Activated T-helper 2 cell treated with anti-CD3 and anti-CD28 coated beads, Interferon-gamma antibody, Interleukin-2, Interleukin-4, amounts not matched to agents 10 μg/mL and 5 μg/mL and 100 μg/mL, durations not matched to agents 14 hours and 24 hours and 36 hours (primary cell): Measurements from ENCODE around the gene SEC24D. TPM values are rescaled to one million over a fixed set of nuclear protein-coding genes. Genes with fewer than 3 reads are reported as not detected.

ENCODE experiments used
- DNase-seq: peaks from one replicate; pipeline ENCODE4 v3.0.0; 2021; ENCODE audit warnings: low spot score
- H3K27ac Mint-ChIP-seq: one replicate; pipeline ENCODE4 v1.8.0; 2021; ENCODE audit warnings: mixed read lengths
- H3K27me3 Mint-ChIP-seq: one replicate; pipeline ENCODE4 v1.8.0; 2021; ENCODE audit warnings: low read depth, mixed read lengths
- H3K36me3 Mint-ChIP-seq: one replicate; pipeline ENCODE4 v1.8.0; 2021; ENCODE audit warnings: low read depth, mixed read lengths
- H3K4me1 Mint-ChIP-seq: one replicate; pipeline ENCODE4 v1.8.0; 2021; ENCODE audit warnings: low read depth, mixed read lengths
- H3K4me3 Mint-ChIP-seq: one replicate; pipeline ENCODE4 v1.8.0; 2021; ENCODE audit warnings: low read depth, mild to moderate bottlenecking, moderate library complexity, mixed read lengths
- H3K9me3 Mint-ChIP-seq: one replicate; pipeline ENCODE4 v1.8.0; 2021; ENCODE audit warnings: mixed read lengths
- intact Hi-C: fragments of 100-400 bp; cut with micrococcal nuclease; formaldehyde crosslinking; loops from one replicate; pipeline ENCODE4 v1.15.1; 2023
- total RNA-seq: library from RNA; stranded (reverse); gene quantifications from 2 replicates; pipeline ENCODE4 v1.2.3, GENCODE V29; 2022

Gene SEC24D
- total RNA-seq, 1 donor from 2014 or later = 60.0 TPM

- no peaks in the 10 kb centered on the region for H3K9me3 Mint-ChIP-seq
- peaks cover 5% of the 10 kb centered on the region for H3K36me3 Mint-ChIP-seq
- intact Hi-C loops = loop anchor here (10.0 kb wide), 1 partner anchor 200 kb away; no protein-coding TSS in a partner anchor
- H3K4me1 Mint-ChIP-seq = no peaks in the 10 kb centered on the region
- H3K4me3 Mint-ChIP-seq = no peak overlapping the region
- H3K27ac Mint-ChIP-seq = no peak overlapping the region
- no peaks in the 10 kb centered on the region for H3K27me3 Mint-ChIP-seq
- DNase-seq = no peak
Measured at GRCh38 chr4:118774989-118775388, 60.9 kb downstream of the SEC24D start.

- no peak overlapping the region for H3K27ac Mint-ChIP-seq
- H3K9me3 Mint-ChIP-seq = no peaks in the 10 kb centered on the region
- intact Hi-C loops = loop anchor here (10.0 kb wide), 1 partner anchor 200 kb away; no protein-coding TSS in a partner anchor
- H3K36me3 Mint-ChIP-seq = peaks cover 3% of the 10 kb centered on the region
- DNase-seq = no peak
- H3K4me1 Mint-ChIP-seq = no peaks in the 10 kb centered on the region
- no peak overlapping the region for H3K4me3 Mint-ChIP-seq
- H3K27me3 Mint-ChIP-seq = no peaks in the 10 kb centered on the region
Measured at GRCh38 chr4:118774321-118774720, 61.6 kb downstream of the SEC24D start.

- no peaks in the 10 kb centered on the region for H3K27me3 Mint-ChIP-seq
- no peaks in the 10 kb centered on the region for H3K9me3 Mint-ChIP-seq
- no peaks in the 10 kb centered on the region for H3K4me1 Mint-ChIP-seq
- peaks cover 3% of the 10 kb centered on the region for H3K36me3 Mint-ChIP-seq
- no peak overlapping the region for H3K27ac Mint-ChIP-seq
- intact Hi-C loops = loop anchor here (10.0 kb wide), 1 partner anchor 201 kb away; no protein-coding TSS in a partner anchor
- no peak for DNase-seq
- H3K4me3 Mint-ChIP-seq = no peak overlapping the region
Measured at GRCh38 chr4:118773429-118773792, 62.5 kb downstream of the SEC24D start.

DNA sequence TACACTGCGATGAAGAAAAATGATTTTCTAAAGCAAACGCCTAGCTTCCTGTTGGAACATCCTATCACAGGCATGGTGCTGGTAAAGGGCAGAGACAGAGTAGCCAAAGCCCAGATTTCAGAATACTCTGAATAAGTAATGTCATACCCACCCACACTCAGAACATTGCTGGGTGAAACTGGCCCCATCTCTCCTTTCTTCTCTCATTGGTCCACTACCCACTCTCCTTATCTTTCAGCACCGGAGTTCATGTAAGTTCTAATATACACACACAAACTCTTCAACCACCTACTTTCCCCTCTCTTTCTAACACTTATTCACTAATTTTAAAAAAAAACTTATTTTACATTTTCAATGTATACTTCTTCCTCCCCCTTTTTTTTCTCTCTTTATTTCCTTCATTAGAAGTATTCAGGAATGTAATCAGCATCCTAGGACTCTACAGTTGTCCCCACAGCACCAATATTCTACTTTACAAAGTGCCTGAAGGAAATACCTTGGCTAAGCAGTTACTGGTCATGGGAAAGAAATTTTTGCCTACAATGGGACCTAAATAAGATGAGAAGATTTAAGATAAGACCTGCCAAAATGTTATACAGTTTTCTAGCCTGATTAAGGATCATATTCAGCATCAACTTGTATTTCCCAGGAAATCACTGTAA lies 63.0 kb downstream of the SEC24D start:
- no peaks in the 10 kb centered on the region for H3K9me3 Mint-ChIP-seq
- no peaks in the 10 kb centered on the region for H3K27me3 Mint-ChIP-seq
- H3K36me3 Mint-ChIP-seq = peaks cover 6% of the 10 kb centered on the region
- no peak overlapping the region for H3K4me3 Mint-ChIP-seq
- no peak for DNase-seq
- no peaks in the 10 kb centered on the region for H3K4me1 Mint-ChIP-seq
- no peak overlapping the region for H3K27ac Mint-ChIP-seq
- intact Hi-C loops = loop anchor here (1.0 to 10.0 kb wide), 3 partner anchors 92 to 202 kb away; no protein-coding TSS in a partner anchor

DNA sequence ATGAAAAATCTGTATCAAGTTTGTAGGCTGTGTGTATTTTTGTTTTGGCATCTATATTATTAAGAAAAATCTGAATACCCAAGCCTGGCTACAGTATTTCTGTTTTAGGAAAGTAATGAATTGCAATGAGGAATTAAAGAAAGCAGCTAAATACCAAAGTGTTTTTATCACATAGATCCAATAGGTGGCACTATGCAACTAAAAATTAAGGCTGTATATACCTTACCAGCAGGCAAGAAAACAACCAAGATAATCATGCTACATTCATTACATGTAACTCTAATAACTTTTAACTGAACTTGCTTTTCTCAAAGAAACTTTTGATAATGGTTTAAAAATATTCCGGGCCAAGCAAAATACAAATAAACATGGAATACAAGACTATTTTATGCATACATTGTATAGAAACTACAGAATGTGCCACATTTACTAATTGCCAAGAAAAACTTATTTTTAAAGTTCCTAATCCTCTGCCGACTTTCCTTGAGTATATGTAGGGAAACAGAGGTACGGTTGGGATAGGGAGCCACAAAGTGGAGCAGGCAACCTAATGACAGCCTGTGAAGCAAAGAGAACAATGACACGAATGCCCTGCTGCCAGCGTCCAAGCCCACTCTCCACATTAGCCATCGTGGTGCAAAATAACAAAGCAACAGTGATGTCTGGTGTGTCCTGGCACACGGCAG lies 63.7 kb downstream of the SEC24D start:
- H3K27me3 Mint-ChIP-seq = no peaks in the 10 kb centered on the region
- H3K27ac Mint-ChIP-seq = no peak overlapping the region
- H3K4me3 Mint-ChIP-seq = no peak overlapping the region
- no peaks in the 10 kb centered on the region for H3K9me3 Mint-ChIP-seq
- H3K36me3 Mint-ChIP-seq = peaks cover 4% of the 10 kb centered on the region
- intact Hi-C loops = loop anchor here (1.0 to 10.0 kb wide), 3 partner anchors 93 to 203 kb away; no protein-coding TSS in a partner anchor
- no peak for DNase-seq
- no peaks in the 10 kb centered on the region for H3K4me1 Mint-ChIP-seq

GRCh38 chr4:118770741-118771187 lies 65.2 kb downstream of the SEC24D start:
- no peaks in the 10 kb centered on the region for H3K4me1 Mint-ChIP-seq
- no peak overlapping the region for H3K4me3 Mint-ChIP-seq
- H3K27me3 Mint-ChIP-seq = no peaks in the 10 kb centered on the region
- H3K9me3 Mint-ChIP-seq = no peaks in the 10 kb centered on the region
- DNase-seq = no peak
- H3K27ac Mint-ChIP-seq = no peak overlapping the region
- intact Hi-C loops = loop anchor here (10.0 kb wide), 1 partner anchor 204 kb away; no protein-coding TSS in a partner anchor
- H3K36me3 Mint-ChIP-seq = peaks cover 16% of the 10 kb centered on the region

GRCh38 chr4:118769161-118769560 lies 66.8 kb downstream of the SEC24D start:
- H3K4me3 Mint-ChIP-seq = no peak overlapping the region
- intact Hi-C loops = loop anchor here (10.0 kb wide), 1 partner anchor 516 kb away; no protein-coding TSS in a partner anchor
- no peak overlapping the region for H3K27ac Mint-ChIP-seq
- no peaks in the 10 kb centered on the region for H3K4me1 Mint-ChIP-seq
- H3K27me3 Mint-ChIP-seq = no peaks in the 10 kb centered on the region
- H3K36me3 Mint-ChIP-seq = peaks cover 20% of the 10 kb centered on the region
- DNase-seq = no peak
- no peaks in the 10 kb centered on the region for H3K9me3 Mint-ChIP-seq

GRCh38 chr4:118767109-118767508 lies 68.8 kb downstream of the SEC24D start:
- no peak overlapping the region for H3K4me3 Mint-ChIP-seq
- no peak overlapping the region for H3K27ac Mint-ChIP-seq
- no peak for DNase-seq
- intact Hi-C loops = loop anchor here (10.0 kb wide), 1 partner anchor 518 kb away; no protein-coding TSS in a partner anchor
- H3K36me3 Mint-ChIP-seq = peaks cover 35% of the 10 kb centered on the region
- H3K4me1 Mint-ChIP-seq = no peaks in the 10 kb centered on the region
- no peaks in the 10 kb centered on the region for H3K27me3 Mint-ChIP-seq
- H3K9me3 Mint-ChIP-seq = no peaks in the 10 kb centered on the region

DNA sequence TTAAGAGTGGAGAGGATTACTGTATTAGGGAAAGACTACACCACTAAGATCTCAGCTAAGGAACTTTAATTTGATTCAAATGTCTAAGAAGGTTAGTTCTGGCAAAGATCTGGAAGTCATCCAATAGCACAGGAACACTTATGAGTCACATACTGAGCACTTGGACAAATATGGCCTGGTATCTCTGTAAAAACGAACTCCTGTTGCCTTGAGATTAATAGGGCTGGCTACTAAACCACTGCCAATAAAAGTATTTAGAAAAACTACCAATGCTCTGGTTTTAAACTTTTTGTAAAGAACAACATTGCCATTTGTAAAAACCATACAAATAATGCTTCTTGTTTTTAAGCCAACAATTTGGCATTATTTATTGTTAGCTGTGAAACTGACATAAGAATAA lies 70.5 kb downstream of the SEC24D start:
- no peak for DNase-seq
- no peaks in the 10 kb centered on the region for H3K4me1 Mint-ChIP-seq
- H3K36me3 Mint-ChIP-seq = peaks cover 44% of the 10 kb centered on the region
- intact Hi-C loops = loop anchor here (10.0 kb wide), 1 partner anchor 519 kb away; no protein-coding TSS in a partner anchor
- H3K27ac Mint-ChIP-seq = no peak overlapping the region
- no peak overlapping the region for H3K4me3 Mint-ChIP-seq
- H3K9me3 Mint-ChIP-seq = no peaks in the 10 kb centered on the region
- H3K27me3 Mint-ChIP-seq = no peaks in the 10 kb centered on the region

DNA sequence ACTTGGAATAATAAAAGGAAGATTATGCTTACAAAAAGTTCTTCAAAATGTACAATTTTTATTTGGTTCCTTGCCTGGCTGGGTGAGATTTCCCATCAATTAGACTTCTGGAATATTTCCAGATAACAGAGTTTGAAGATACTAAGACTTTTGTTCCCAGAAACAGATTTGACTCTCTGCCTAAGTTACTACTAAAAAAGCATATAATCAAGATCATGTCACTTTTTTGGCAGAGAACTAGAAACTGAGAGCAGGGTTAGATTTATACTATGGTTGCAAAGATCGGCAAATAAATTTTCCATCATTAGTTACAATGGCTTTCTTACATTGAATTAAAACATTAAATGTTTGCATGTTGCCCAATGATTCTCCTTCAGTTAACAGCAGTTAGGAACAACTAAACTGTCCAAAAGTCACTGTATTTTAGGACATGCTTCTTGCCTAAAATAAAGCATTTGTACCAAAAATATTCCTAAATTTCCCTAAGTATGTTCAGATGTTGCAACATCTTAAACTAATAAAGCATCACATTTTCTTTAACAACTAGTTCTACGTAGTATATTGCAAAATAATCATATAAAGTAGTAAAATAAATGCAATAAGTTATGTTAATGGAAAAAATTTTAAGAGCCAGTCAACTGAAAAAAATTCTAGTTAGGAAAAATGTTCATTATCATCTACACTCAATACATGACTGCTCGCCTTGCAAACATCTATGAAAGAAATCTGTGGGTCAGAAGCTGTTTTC lies 73.0 kb downstream of the SEC24D start:
- Mint-ChIP-seq H3K27me3 (no peaks in the 10 kb centered on the region), H3K27ac (no peak overlapping the region)

GRCh38 chr4:118762155-118762554 lies 73.8 kb downstream of the SEC24D start:
- Mint-ChIP-seq H3K27ac (no peak overlapping the region), H3K36me3 (peaks cover 58% of the 10 kb centered on the region), H3K27me3 (no peaks in the 10 kb centered on the region), H3K9me3 (no peaks in the 10 kb centered on the region), H3K4me3 (no peak overlapping the region), H3K4me1 (peaks cover 3% of the 10 kb centered on the region)
- DNase-seq = no peak
- intact Hi-C loops = loop anchor here (10.0 kb wide), 1 partner anchor 523 kb away; no protein-coding TSS in a partner anchor

More for the DNA sequence above, 73.0 kb downstream of the SEC24D start:
- Mint-ChIP-seq H3K36me3 (peaks cover 53% of the 10 kb centered on the region), H3K4me3 (no peak overlapping the region), H3K9me3 (no peaks in the 10 kb centered on the region), H3K4me1 (peaks cover 3% of the 10 kb centered on the region)
- intact Hi-C loops = loop anchor here (10.0 kb wide), 1 partner anchor 522 kb away; no protein-coding TSS in a partner anchor
- no peak for DNase-seq

- H3K27ac Mint-ChIP-seq = no peak overlapping the region
- intact Hi-C loops = loop anchor here (10.0 kb wide), 1 partner anchor 523 kb away; no protein-coding TSS in a partner anchor
- no peaks in the 10 kb centered on the region for H3K27me3 Mint-ChIP-seq
- H3K4me3 Mint-ChIP-seq = no peak overlapping the region
- H3K4me1 Mint-ChIP-seq = peaks cover 3% of the 10 kb centered on the region
- peaks cover 55% of the 10 kb centered on the region for H3K36me3 Mint-ChIP-seq
- no peaks in the 10 kb centered on the region for H3K9me3 Mint-ChIP-seq
- DNase-seq = no peak
Measured at GRCh38 chr4:118761397-118762016, 74.4 kb downstream of the SEC24D start.
